Vagina (tissue), 2 donors: ENCODE measurements around the gene PLP2.

Source experiments
- POLR2AphosphoS5 ChIP-seq, 2 donors: sonication (generic); formaldehyde crosslinking; IDR thresholded peaks; one replicate each; pipeline ENCODE4 v1.9.0; 2017; ENCODE audit warnings: antibody characterized with exemption in 2 of 2, mild to moderate bottlenecking in 2 of 2, low read depth in 1 of 2; ENCODE audit not compliant: insufficient read depth in 1 of 2
- TF ChIP-seq, protein P1 (sequence below), 3 experiments: fragments of 450-650 bp in 2 of 3; fragments of 200-600 bp in 1 of 3; sonication (generic) in 1 of 3; IDR thresholded peaks; one replicate each; pipeline ENCODE4 v1.5.1; 2017 to 2019; ENCODE audit warnings: antibody characterized with exemption in 3 of 3, mild to moderate bottlenecking in 2 of 3, moderate library complexity in 2 of 3

DNA sequence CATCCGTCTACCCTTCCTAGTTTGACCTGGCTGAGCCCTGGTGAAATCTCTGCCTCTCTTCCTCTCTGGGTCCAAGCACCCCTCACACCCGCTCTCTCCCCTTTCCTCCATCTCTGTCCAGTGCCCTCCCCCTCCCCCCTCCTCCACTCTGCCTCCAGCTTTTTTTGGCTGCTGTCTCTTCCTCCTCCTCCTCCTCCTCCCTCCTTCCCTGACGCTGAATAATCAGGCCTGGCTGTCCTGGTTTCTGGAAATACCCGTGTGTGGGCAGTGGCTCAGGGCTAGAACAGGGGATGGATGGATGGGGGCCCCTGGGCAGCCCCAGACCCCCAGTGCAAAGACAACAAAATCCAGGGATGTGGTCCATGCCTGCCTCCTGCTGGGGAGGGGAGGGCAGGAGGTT, 33.0 kb downstream of the PLP2 start:
- TF ChIP-seq, protein P1, sequence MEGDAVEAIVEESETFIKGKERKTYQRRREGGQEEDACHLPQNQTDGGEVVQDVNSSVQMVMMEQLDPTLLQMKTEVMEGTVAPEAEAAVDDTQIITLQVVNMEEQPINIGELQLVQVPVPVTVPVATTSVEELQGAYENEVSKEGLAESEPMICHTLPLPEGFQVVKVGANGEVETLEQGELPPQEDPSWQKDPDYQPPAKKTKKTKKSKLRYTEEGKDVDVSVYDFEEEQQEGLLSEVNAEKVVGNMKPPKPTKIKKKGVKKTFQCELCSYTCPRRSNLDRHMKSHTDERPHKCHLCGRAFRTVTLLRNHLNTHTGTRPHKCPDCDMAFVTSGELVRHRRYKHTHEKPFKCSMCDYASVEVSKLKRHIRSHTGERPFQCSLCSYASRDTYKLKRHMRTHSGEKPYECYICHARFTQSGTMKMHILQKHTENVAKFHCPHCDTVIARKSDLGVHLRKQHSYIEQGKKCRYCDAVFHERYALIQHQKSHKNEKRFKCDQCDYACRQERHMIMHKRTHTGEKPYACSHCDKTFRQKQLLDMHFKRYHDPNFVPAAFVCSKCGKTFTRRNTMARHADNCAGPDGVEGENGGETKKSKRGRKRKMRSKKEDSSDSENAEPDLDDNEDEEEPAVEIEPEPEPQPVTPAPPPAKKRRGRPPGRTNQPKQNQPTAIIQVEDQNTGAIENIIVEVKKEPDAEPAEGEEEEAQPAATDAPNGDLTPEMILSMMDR (IDR thresholded peaks at IDR 0.05): no peak
- TF ChIP-seq POLR2AphosphoS5 (IDR thresholded peaks at IDR 0.05; ENCODE audit: insufficient read depth in 1 of 2, low read depth in 1 of 2): no peak
